HG03135 (cell line): ENCODE measurements around the gene MYO1A.
"Not testable (repeated sequence)": the region's sequence is repeated elsewhere in the genome, so short reads cannot be mapped to it uniquely, and the experiment has no call there.

Experiments used
- ATAC-seq: cut with Tn5 transposase; IDR thresholded peaks from one replicate; pipeline ENCODE4 v1.9.1; 2021; ENCODE audit warnings: mild to moderate bottlenecking, moderate library complexity; ENCODE audit not compliant: unreplicated experiment

The MYO1A gene

DNA sequence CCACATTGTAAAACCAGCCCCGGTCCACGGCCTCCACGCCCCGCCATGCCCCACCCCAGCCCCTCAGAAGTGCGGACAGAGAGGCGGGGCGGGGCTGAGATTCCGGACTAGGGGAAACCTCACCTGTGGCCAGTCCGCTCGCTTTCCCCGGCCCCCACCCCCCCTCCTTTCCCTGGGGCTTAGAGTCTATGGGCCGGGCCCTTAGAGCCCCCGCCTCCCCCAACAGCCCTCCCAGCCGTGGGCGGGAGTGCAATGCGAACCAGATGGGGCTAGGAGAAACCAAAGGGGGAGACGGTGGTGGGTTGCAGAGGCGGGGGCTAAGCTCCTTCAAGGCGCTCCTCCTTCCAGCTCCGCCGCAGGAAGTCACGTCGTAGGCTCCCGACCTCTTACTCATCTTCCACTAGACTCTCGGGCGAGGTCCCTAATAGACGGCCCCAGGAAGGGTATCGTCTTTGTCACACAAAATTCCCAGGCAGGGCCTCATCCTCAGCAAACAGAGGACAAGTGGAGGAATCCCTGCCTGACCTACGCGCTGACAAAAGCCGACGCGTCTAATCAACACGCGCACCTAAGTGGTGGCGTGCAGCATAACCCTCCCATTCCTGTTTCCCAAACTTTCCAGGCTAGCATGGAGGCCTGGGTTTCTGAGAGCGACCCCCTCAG, 37.9 kb upstream of the MYO1A start:
- ATAC-seq, result peak; percentile 37

DNA sequence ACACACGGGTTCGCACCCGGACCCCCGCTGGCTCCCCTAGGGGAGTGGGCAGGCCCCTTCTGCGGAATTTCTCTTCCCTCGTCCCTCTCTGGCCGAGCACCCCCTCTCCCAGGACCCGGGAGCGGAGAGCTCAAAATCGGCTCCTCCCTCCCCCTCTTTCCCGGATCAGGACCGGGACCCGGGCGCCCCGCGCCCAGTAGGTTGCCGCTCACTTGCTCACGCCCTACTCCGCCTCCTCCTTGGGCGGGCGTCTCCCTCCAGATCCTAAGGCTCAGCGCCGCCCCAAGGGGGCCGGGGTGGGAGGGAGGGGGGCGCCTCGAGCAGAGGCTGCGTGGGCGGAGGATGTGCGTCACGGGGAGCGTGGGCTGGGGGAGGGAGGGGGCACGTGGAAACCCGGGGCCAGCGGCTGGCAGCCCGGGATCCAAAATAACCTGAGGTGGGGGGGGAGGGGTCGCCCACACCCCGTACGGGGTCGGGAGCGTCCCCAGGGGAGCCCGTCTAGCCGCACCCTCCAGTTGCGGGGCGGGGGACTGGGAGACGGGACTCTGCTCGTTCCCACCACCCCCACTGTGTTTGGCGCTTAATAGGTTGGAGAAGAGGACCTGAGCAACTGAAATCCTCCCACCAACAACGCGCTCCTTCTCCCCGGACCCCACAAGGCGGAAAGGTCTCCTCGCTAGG, 37.2 kb upstream of the MYO1A start:
- peak; percentile 29 for ATAC-seq

DNA sequence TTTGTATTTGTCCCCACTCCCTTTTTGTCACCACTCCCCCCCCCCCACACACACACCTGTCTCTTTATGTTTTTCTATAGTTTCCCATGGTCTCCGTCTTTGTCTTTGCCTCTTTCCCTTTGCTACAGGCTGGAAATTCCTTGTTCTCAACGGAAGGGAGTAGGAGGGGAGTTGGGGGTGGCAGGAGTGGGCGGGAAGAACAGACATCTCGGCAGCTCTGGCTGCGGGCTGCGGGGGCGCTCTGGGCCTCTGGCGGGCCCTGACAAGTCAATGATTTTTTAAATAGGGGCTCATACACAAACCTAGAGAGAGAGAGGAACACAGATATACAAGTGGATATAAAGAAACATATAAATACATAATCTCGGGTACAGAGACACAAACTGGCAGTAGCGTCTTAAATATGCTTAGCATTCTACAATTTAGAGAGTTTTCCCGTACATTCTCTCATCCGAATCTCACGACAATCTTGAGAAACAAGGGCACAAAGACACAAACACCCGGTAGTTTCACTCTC, 36.6 kb upstream of the MYO1A start:
- ATAC-seq, result no peak

DNA sequence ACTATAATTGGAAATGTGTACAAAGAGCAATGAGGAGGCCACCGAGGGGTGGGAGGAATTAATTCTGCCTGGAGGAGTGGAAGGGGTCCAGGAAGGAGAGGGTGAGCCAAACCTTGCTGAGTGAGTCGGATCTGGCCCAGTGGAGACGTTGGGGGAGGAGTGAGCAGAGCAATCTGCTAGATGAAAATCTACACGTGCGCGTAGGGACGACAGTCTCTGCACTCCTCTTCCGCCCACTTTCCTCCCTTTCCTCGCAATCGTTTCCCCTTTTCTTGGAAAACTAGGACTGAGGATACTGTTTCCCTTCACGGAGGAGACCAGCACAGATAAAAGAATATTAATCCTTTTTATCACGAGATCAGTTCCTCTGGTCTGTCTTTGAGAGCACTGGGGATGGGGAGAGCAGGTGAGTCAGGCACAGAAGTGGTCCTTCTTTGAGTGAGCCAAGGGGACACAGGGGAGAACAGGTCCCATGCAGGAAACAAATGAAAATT, 36.1 kb upstream of the MYO1A start:
- ATAC-seq, result no peak

DNA sequence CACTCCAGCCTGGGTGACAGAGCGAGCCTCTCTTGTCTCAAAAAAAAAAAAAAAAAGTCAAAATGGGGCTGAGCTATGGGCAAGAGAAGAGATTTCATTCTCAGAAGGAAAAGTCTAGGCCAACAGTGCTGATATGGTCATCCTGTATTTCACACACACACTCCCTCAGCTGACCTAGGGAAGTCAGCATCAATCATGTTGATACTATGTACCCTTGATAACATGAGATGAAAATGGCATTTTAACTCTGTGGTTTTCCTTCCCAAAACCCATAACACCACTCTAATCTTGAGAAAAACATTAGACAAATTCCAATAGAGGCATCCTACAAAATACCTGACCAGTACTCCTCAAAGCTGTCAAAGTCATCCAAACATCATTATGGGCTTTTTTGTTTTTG, 30.9 kb upstream of the MYO1A start:
- no peak for ATAC-seq

DNA sequence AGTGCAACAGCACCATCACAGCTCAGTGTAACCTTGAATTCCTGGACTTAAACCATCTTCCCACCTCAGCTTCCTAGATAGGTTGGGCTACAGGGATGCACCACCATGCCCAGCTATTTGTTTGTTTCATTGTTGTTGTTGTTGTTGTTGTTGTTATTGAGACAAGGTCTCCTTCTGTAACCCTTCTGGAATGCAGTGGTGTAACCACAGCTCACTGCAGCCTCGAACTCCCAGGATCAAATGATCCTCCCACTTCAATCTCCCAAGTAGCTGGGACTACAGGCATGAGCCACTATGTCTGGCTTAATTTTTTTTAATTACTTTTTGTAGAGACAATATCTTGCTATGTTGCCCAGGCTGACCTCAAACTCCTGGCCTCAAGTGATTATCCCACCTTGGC, 29.9 kb upstream of the MYO1A start:
- ATAC-seq, result no peak

DNA sequence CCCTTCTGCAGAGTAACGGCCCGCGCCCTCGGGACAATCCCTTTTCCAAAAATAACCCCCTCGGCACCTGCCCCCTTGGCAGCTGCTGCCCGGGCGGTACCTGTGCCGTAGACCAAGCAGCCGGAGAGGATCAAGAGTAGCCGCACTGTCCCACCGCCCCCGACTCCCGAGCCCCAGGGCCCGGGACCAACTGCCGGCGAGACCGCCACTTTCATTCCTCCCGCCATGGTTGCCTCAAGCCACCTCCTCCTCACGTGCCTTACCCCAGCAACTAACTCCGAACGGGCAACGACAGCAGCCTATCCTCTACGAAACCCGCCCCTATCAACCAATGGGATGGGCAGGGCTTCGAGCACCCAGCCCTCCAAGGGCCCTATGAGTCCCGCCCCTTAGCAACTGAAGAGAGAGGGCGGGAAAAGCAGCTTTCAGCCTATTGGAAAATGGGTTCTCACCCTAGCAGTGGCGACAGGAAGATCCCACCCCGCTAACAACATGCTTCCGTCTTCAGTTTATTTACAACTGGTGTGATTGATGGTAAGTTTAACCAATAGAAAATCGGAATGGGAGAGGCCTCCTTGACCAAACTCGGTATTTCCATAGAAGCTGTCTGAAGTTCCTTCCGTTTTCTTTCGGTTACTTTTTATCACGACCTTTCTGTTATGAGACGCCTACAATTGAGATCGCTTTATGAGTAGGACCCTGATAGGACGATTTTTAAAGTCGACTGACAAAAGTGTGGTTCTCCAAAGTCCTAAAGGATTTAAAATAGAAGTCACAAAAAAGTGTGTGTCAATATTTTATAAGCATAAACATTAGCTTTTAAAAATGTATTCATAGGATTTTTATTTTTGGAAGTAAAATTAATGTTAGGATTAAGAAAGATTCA, 28.8 kb upstream of the MYO1A start, which contains the start of gene NEMP1:
NEMP1 (minus strand) TSS at position 273 of the 886 bp plus-strand sequence; CDS start at position 227, 46 bp downstream.
- peak; percentile 96 for ATAC-seq

DNA sequence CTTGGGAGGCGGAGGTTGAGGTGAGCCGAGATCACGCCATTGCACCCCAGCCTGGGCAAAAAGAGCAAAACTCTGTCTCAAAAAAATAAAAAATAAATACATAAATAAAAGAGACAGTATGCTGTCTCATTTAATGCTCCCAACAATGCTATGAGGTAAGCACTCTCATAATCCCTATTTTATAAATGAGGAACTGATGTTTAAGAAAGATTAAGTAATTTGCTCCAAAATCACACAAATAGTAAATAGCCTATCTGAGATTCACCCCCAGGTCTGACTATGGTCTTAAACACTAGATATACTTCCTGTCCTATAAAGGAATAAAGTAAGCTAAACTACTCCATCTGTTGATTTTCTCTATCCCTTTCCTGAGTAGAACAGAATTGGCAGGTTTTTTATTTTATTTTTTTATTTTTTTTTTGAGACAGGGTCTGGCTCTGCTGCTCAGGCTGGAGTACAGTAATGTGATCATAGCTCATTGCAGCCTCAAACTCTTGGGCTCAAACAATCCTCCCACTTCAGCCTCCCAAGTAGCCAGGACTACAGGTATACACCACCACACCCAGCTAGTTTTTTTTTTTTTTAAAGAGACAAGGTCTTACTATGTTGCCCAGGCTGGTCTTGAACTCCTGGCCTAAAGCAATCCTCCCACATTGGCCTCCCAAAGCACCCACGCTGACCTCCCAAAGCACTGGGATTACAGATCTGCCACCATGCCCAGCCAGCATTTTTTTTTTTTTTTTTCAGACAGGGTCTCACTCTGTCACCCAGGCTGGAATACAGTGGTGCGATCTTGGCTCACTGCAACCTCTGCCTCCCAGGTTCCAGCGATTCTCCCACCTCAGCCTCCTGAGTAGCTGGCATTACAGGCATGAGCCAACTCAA, 23.9 kb upstream of the MYO1A start:
- ATAC-seq, result not testable (repeated sequence)

DNA sequence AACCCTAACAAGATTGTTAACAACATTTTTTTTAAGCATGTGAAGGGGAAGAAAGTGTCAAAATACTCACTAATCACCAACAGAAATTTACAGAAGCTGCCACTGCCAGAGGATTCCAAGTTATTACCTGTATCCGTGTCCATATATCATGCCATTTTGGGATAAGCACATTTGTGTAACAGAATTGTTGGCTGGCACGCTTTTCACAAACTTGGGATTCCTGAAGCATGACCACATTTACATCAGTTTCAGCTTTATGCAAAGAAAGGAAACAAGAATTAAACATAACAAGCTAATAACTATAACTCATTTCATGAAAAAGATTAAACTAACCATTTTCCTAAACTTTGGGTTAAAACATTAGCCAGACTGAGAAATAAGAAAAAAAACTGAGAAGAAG, 22.7 kb upstream of the MYO1A start:
- ATAC-seq, result no peak

DNA sequence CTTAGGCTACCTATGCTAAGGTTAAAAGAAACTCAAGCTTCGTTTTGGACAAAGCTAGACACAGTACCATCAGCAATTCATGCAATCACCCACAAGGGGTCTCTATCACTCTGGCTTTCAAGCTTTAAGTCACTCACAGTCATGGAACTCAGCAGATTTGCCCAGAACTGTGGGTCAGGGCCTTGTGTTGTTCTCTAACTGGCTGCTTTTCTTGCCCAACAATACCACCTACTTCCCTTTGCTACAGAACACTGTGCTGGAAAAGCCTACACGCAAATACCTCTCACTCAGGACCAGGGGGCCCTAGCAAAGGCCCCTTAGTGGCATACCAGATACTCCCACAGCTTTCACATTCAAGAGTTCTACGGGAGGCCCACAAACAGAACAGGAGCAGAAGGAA, 19.6 kb upstream of the MYO1A start:
- peak; percentile 74 for ATAC-seq

DNA sequence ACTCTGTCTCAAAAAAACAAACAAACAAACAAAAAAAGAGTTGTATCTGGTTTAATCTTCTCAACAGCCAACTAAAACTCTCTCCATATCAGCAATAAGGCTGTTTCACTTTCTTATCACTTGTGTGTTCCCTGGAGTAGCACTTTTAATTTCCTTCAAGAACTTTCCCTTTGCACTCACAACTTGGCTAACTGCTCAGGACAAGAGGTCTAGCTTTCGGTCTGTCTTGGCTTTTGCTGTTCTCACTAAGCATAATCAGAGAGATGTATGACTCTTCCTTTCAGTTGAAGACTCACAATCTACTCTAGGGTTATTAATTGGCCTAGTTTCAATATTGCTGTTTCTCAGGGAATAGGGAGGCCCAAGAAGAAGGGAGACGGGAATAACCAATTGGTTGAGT, 16.3 kb upstream of the MYO1A start:
- no peak for ATAC-seq

DNA sequence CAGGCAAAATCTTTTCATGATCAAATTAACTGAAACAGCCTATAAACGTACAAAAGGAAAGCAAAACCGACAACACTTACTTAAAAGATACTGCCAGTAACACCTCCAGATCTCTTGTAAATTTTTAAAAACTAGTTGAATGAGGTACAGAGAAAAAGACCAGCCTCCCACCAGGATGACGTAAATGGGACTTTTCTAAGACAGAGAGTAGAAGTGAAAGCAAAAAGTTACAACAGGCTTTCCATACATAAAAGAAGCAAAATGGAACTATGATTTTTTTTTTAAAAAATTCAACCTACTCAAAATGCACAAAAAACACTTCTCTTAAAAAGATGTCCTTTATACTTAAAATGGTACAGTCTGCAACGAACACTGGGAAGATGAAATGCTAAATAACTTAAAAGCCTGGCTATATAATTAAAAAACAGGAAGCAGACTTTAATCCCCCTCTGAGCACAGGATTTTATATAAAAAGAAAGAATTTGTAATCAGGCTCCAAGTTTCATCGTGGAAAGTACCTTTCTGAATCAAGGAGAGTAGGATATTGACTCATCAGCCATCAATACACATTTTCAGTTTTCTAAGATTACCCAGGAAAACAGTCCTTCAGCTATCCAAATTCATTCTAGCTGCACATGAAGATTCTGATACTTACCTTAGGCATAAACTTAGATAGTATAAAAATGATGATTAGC, 14.2 kb upstream of the MYO1A start:
- peak; percentile 62 for ATAC-seq

DNA sequence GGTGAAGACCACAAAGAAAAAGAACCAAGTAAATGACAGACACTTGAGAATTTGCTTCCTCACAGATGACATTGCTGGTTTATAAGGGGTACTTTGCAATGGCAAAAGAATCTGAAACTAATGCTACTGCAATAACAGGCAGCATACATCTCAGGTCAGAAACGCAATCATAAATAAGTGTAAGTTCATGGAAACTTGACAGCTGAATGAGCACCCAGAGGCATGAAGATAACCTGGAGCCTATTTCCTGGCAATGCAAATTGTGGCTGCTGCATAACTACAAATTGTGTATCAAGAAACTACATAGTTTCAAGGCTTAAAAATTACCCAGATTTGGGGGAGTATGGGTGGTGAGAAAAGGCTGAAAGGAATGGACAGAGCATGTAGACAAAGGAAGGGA, 8.5 kb upstream of the MYO1A start:
- ATAC-seq, result no peak

DNA sequence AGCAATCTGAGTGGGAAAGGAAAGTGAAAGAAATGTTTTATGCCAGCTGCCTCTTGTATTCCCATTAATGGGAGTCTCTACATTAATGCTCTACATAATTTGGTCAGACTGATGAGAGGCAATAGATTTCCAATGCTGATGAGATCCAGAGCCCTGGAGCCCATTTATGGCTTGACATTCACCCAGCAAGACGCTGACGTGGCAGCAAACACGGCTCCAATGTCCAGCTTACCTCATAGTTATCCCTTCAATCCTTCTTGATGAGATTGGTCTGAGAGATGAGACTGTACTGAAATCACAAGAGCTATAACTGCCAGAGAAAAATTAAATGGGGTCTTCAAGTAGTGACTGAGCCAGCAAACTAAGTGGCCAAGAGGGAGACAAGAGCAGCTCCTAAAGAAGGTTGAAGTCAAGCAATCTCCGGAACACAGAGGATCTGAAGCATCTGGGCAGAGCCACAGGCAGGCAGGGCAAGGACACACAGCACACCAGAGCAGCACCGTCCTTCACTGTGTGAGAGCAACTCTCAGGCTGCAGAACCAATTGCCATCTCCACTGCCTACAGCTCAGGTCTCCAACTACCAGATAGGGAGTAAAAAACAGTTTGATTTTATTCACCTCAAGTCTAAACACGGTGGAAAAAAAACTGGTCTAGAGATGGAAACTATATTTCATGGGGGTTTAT, 7.3 kb upstream of the MYO1A start:
- ATAC-seq, result no peak

DNA sequence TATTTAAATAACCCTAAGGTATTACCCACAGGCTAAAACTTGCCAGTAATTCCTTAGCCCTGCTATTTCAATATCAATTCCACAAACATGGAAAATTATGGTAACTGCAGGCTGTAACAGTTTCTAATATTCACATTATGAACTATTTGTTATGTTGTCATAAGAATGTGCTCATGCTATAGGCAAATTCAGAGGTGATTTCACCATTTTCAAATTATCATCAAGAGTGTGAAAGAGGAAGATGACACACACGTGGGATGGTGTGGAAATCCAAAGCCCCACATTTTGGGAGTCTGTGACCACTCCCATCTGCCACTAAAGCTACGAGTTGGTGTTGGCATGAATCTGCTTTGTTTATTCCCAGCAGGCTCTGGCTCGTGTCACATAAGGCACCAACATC, 5.9 kb upstream of the MYO1A start:
- no peak for ATAC-seq

DNA sequence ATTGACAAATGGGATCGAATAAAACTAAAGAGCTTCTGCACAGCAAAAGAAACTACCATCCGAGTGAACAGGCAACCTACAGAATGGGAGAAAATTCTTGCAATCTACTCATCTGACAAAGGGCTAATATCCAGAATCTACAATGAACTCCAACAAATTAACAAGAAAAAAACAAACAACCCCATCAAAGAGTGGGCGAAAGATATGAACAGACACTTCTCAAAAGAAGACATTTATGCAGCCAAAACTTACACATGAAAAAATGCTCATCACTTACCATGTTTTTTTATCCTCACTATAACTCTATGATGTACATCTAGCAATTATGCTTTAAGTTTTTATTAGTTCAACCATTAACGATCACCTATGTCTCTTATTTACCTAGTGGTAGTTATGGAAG, 4.0 kb upstream of the MYO1A start:
- ATAC-seq, result not testable (repeated sequence)

DNA sequence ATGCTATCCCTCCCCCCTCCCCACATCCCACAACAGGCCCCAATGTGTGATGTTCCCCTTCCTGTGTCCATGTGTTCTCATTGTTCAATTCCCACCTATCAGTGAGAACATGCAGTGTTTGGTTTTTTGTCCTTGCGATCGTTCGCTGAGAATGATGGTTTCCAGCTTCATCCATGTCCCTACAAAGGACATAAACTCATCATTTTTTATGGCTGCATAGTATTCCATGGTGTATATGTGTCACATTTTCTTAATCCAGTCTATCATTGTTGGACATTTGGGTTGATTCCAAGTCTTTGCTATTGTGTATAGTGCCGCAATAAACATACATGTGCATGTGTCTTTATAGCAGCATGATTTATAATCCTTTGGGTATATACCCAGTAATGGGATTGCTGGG, 3.2 kb upstream of the MYO1A start:
- not testable (repeated sequence) for ATAC-seq

DNA sequence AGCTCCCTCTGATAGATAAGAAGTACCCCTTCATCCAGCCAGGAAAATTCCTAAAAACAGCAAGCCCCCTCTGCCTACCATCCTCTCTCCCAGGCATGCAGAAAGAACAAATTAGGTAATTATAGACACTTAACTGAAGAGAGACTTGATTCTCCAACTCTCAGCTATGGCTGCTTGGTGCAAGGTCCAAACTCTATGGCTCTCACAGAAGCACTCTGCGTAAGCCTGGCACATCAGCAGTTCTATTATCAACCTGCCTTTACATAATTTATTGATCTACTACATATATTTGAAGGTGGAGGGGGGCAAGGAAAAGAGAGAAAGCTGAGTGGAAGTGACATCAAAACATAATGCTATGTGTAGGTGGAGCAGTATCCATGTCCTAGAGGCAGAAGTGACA, 1.1 kb upstream of the MYO1A start:
- ATAC-seq, result no peak

DNA sequence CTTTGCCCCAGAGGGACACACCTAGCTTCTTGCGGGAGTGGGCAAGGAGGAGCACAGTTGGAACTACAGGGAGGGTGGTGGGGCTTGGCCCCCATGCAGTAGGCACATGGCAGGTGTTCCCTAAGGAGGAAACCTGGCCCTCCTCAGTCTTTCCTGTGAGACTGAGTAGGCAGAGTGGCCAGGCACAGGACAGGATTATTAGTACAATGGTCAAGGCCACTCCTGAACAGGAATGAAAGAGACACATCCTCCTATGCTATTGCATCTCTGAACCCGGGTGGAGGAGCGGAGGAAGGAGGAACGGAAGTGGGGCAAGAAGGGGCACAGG, 846 bp downstream of the MYO1A start:
- no peak for ATAC-seq
